Stimulated activated naive CD8-positive, alpha-beta T cell treated with anti-CD3 and anti-CD28 coated beads, Interleukin-15, amount 100 ng/mL, for 72 hours (primary cell): ENCODE results near the gene CCDC85C.

Experiments used
- ATAC-seq: fragments of 150-1000 bp; cut with Tn5 transposase; 2 replicates; pipeline ENCODE4 v1.10.0; 2021; ENCODE audit warnings: mild to moderate bottlenecking, moderate library complexity
- DNase-seq, 2 donors: peaks; one replicate each; pipeline ENCODE4 v3.0.0; 2021 to 2022
- H3K27ac Mint-ChIP-seq, 2 donors: one replicate each; pipeline ENCODE4 v1.8.0; 2022; ENCODE audit warnings: mild to moderate bottlenecking in 2 of 2, mixed read lengths in 2 of 2, moderate library complexity in 2 of 2
- H3K27me3 Mint-ChIP-seq: one replicate; pipeline ENCODE4 v1.8.0; 2022; ENCODE audit warnings: mixed read lengths
- H3K4me1 Mint-ChIP-seq: one replicate; pipeline ENCODE4 v1.8.0; 2022; ENCODE audit warnings: mild to moderate bottlenecking, mixed read lengths
- H3K4me3 Mint-ChIP-seq, 2 donors: one replicate each; pipeline ENCODE4 v1.8.0; 2022; ENCODE audit warnings: mild to moderate bottlenecking in 2 of 2, mixed read lengths in 2 of 2, moderate library complexity in 1 of 2
- H3K9me3 Mint-ChIP-seq, 2 donors: one replicate each; pipeline ENCODE4 v1.8.0; 2022; ENCODE audit warnings: mixed read lengths in 2 of 2

Gene CCDC85C

GRCh38 chr14:99590746-99591555, 13.1 kb downstream of the CCDC85C start:
- ATAC-seq (no peak), DNase-seq (no peak)
- Mint-ChIP-seq H3K9me3 (no peaks in the 10 kb centered on the region), H3K27ac (no peak overlapping the region), H3K27me3 (no peaks in the 10 kb centered on the region), H3K4me3 (no peak overlapping the region), H3K4me1 (peaks cover 50% of the 10 kb centered on the region)

DNA sequence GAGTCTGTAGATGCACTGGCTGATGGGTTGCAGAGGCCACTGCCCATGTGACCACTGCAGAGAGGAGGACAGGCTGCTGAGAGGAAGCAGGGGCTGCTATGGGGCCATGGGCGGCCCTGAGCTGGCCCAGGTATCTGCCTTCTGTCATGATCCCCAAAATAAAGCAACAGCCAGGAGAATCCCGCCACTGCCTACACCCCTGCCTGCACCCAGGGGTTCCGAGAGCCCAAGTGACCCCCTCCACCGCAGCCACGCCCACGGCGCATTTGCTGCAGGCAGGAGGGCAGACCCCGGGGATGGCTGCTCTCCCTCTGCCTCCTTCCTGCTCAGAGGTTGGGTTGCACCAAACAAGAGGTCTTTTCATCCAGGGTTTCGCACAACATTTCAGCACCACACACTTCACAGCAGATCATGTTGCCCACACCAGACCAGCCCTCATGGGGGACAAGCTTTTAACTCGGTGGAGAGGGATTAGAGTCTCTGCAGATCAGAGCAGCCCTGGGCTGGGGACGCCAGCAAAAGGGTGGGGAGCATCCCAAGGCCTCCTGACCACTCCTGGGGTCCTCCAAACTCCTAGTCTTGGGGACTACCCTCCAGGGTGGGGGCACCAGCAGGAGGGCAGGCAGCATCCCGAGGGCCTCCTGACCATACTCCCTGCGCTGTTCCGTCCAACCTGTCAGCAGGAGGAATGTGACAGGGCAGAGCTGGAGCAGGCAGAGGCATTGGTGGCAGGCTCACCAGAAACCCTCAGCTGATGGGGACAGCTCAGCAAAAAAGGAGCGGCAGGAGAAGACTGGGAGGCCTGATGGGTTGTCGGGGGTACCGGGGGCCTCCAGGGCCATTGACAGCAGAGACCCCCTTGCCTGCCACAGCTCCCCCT, 14.1 kb downstream of the CCDC85C start:
- Mint-ChIP-seq H3K4me3 (no peak overlapping the region), H3K27me3 (no peaks in the 10 kb centered on the region), H3K9me3 (no peaks in the 10 kb centered on the region), H3K4me1 (peaks cover 48% of the 10 kb centered on the region), H3K27ac (no peak overlapping the region)
- no peak for ATAC-seq
- no peak for DNase-seq

- Mint-ChIP-seq H3K27me3 (no peaks in the 10 kb centered on the region), H3K27ac (no peak overlapping the region), H3K9me3 (no peaks in the 10 kb centered on the region), H3K4me3 (no peak overlapping the region), H3K4me1 (peaks cover 41% of the 10 kb centered on the region)
- DNase-seq (no peak), ATAC-seq (no peak)
These were observed 15.0 kb downstream of the CCDC85C start for GRCh38 chr14:99589031-99589441.

DNA sequence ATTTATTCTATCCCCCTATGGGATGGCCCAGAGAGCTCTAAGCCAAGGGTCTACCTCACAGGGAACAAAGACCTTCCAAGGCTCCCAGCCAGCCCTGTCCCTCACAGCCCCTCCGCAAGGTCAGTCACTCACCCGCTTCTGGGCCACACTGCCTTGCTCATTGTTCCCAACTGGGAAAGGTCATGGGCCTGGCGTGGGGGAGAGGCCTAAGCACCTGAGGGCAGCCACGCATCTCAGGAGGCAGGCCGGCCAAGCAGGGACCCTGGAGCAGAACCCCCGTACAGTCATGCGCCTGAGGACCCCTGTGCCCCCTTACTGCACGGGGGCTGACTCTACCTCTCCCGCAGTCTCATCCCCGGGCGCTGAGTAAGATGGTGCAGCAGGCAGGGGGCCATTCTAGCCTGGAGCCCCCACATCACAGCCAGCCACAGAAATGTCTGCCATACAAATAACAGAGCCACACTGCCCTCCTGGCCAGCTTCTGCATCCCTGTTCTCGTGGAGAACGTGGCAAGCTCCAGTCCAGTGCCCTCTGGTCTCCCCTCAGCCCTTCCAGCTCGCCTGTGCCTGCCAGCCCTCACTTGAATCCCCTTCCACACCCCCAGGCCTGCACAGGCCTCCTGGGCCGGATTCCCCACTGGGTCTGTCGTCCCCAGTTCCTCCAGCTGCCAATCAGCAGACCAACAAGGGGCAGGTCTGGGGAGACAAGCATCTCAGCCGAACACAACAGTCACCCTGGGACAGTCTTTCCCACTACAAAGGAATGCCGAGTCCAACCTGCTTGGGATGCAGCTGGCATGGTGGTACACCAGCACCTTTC, 16.3 kb downstream of the CCDC85C start:
- Mint-ChIP-seq H3K9me3 (no peaks in the 10 kb centered on the region), H3K27me3 (no peaks in the 10 kb centered on the region), H3K4me3 (no peak overlapping the region), H3K27ac (peak overlapping the region in 1 of 2 donors; percentile 37), H3K4me1 (peaks cover 39% of the 10 kb centered on the region)
- DNase-seq (no peak), ATAC-seq (no peak)

GRCh38 chr14:99586761-99587459, 17.1 kb downstream of the CCDC85C start:
- H3K9me3 Mint-ChIP-seq = no peaks in the 10 kb centered on the region
- ATAC-seq = no peak

DNA sequence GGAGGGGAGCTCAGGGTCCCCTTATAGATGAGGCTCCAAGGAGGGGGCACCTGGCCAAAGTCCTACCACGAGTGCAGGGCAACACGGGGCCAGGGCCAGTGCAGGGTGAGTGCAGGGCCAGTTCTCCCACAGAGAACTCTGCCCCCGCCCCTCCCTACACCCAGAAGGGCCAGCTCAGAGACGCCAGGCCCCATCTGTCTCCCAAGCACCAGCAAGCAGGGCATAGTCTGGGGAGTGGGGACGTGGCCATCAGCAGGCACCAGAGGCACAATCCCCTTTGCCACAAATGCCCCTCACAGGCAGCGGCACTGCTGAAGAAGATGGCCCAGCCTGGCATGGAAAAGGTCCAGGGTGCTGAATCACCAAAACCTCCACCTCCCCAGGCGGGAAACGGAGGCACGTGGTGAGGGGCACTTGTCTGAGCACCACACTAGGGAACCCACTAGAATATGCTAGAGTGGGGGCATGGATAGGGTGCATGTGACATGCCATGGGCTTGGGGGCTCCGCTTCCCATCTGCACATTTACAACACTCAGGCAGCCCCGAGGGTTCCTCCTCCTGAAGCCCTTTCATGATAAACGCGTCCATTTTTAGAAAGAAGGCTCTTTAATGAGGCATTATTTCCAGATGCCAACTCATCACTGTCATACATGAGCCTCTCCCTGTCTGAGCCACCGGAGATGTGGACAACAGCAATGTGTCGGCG, 17.8 kb downstream of the CCDC85C start:
- H3K4me1 Mint-ChIP-seq = peaks cover 35% of the 10 kb centered on the region
- no peaks in the 10 kb centered on the region for H3K27me3 Mint-ChIP-seq
- DNase-seq (no peak), ATAC-seq (no peak)
- no peak overlapping the region for H3K4me3 Mint-ChIP-seq
- H3K27ac Mint-ChIP-seq = no peak overlapping the region
- H3K9me3 Mint-ChIP-seq = no peaks in the 10 kb centered on the region

More at GRCh38 chr14:99586761-99587459, 17.1 kb downstream of the CCDC85C start:
- no peak for DNase-seq
- Mint-ChIP-seq H3K4me1 (peaks cover 35% of the 10 kb centered on the region), H3K27me3 (no peaks in the 10 kb centered on the region), H3K27ac (no peak overlapping the region), H3K4me3 (no peak overlapping the region)

DNA sequence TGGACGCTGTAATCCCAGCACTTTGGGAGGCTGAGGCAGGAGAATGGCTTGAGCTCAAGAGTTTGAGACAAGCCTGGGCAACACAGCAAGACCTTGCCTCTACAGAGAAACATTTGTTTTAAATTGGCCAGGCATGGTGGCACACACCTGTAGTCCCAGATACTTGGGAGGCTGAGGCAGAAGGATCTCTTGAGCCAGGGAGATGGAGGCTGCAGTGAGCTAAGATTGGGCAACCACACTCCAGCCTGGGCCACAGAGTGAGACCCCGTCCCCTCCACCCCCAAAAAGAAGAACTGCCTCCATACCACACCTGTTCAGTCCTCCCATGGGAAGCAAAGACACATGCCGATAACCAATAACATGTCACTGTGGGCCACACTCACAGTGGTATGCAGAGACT, 19.2 kb downstream of the CCDC85C start:
- H3K9me3 Mint-ChIP-seq = no peaks in the 10 kb centered on the region

GRCh38 chr14:99581938-99582337, 22.1 kb downstream of the CCDC85C start:
- H3K9me3 Mint-ChIP-seq = no peaks in the 10 kb centered on the region
- H3K4me3 Mint-ChIP-seq = no peak overlapping the region
- no peaks in the 10 kb centered on the region for H3K27me3 Mint-ChIP-seq
- no peak for ATAC-seq
- no peak for DNase-seq
- H3K27ac Mint-ChIP-seq = no peak overlapping the region
- H3K4me1 Mint-ChIP-seq = peaks cover 10% of the 10 kb centered on the region

More for the DNA sequence above, 19.2 kb downstream of the CCDC85C start:
- no peak overlapping the region for H3K27ac Mint-ChIP-seq
- DNase-seq (no peak), ATAC-seq (no peak)
- H3K4me3 Mint-ChIP-seq = no peak overlapping the region
- no peaks in the 10 kb centered on the region for H3K27me3 Mint-ChIP-seq
- peaks cover 24% of the 10 kb centered on the region for H3K4me1 Mint-ChIP-seq

GRCh38 chr14:99581374-99581773, 22.6 kb downstream of the CCDC85C start:
- H3K27me3 Mint-ChIP-seq = no peaks in the 10 kb centered on the region
- H3K4me3 Mint-ChIP-seq = no peak overlapping the region
- H3K9me3 Mint-ChIP-seq = no peaks in the 10 kb centered on the region
- no peak overlapping the region for H3K27ac Mint-ChIP-seq
- no peak for ATAC-seq
- no peak for DNase-seq
- peaks cover 10% of the 10 kb centered on the region for H3K4me1 Mint-ChIP-seq

- no peaks in the 10 kb centered on the region for H3K9me3 Mint-ChIP-seq
- no peak for ATAC-seq
- no peak overlapping the region for H3K4me3 Mint-ChIP-seq
- no peak overlapping the region for H3K27ac Mint-ChIP-seq
- H3K27me3 Mint-ChIP-seq = no peaks in the 10 kb centered on the region
- DNase-seq = no peak
- H3K4me1 Mint-ChIP-seq = peaks cover 15% of the 10 kb centered on the region
These were observed 24.0 kb downstream of the CCDC85C start for GRCh38 chr14:99579903-99580571.

- H3K9me3 Mint-ChIP-seq = no peaks in the 10 kb centered on the region
- ATAC-seq (no peak), DNase-seq (no peak)
- peaks cover 13% of the 10 kb centered on the region for H3K4me1 Mint-ChIP-seq
- H3K27me3 Mint-ChIP-seq = no peaks in the 10 kb centered on the region
- no peak overlapping the region for H3K27ac Mint-ChIP-seq
- no peak overlapping the region for H3K4me3 Mint-ChIP-seq
These were observed 24.7 kb downstream of the CCDC85C start for GRCh38 chr14:99579120-99579836.

DNA sequence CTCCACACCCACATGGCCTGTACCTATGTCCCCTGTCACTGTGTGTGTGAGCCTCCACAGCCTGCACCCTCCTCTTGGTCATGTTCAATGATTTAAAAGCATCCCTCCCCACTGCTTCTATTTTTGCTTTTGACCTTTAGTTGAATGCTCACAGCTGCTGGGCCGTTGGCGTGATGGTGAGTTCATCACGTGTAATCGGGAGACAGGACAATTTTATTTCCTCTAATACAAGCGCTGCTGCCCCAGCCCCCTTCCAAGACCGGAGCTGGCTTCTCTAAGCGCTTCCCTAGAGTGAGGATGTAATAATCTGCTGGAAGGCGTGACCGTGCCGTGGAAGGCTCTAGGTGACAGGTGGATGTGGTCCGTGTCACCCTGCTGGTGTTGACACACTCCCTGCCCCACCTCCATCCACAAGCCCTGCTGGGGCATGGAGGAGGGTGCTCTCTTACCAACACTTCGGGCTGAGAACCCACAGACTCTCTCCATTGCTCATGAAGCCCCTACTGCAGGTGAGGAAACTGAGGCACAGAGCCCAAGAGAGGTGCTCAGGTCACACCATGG, 25.4 kb downstream of the CCDC85C start:
- H3K9me3 Mint-ChIP-seq = no peaks in the 10 kb centered on the region
- H3K4me3 Mint-ChIP-seq = no peak overlapping the region
- ATAC-seq (no peak), DNase-seq (no peak)
- H3K27ac Mint-ChIP-seq = peak overlapping the region in 1 of 2 donors; percentile 16
- H3K4me1 Mint-ChIP-seq = peaks cover 13% of the 10 kb centered on the region
- no peaks in the 10 kb centered on the region for H3K27me3 Mint-ChIP-seq
